ENCODE data around the gene PDE4B. TPM values are rescaled to one million over a fixed set of nuclear protein-coding genes. Genes with fewer than 3 reads are reported as not detected.

Gene PDE4B
- total and polyA plus RNA-seq, 12 donors, result 2.0 to 63.2 (median 15.3) TPM

DNA sequence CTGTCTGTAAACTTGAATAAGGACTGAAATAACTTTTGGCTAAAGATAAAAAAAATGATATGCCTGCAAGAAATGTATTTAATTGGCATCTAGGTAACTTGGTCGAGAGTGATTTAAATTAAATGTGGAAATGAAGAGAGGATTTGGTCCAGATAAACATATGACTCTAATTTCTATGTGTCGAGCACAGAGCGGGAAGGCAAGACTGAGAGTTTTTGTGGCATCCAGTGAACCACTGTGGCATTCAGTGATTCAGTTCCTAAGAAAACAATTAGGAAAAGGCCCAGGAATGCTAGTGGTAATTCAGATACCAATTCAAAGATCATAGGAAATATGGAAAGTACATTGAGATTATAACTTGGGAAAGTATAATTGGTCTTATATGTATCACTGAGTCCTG lies 39.6 kb downstream of the PDE4B start:
- Histone ChIP-seq H3K4me1 (no peaks in the 10 kb centered on the region), H3K4me3 (no peak overlapping the region), H3K27ac (no peak overlapping the region), H3K27me3 (no peaks in the 10 kb centered on the region), H3K36me3 (no peaks in the 10 kb centered on the region), H3K9me3 (no peaks in the 10 kb centered on the region)
- 51 to 63% methylated on average over 3 of the region's 3 CpGs for WGBS, 2 donors
- ATAC-seq, result no peak
- DNase-seq, result no peak
- TF ChIP-seq CTCF (IDR thresholded peaks at IDR 0.05), result no peak
- intact Hi-C loops (cut with DNase I), result no loop called here

GRCh38 chr1:65836686-65837085 lies 44.0 kb downstream of the PDE4B start:
- H3K27me3 ChIP-seq, result no peaks in the 10 kb centered on the region
- no peaks in the 10 kb centered on the region for H3K4me1 ChIP-seq
- H3K27ac ChIP-seq, result no peak overlapping the region
- DNase-seq, result no peak
- H3K4me3 ChIP-seq, result no peak overlapping the region
- no peak for TF ChIP-seq CTCF (IDR thresholded peaks at IDR 0.05)
- intact Hi-C loops (cut with DNase I), result loop anchor here in 1 of 10 donors (1.0 kb wide), 1 partner anchor 43 kb away; no protein-coding TSS in a partner anchor
- no peaks in the 10 kb centered on the region for H3K36me3 ChIP-seq
- no peaks in the 10 kb centered on the region for H3K9me3 ChIP-seq
- no peak for ATAC-seq
- 61% methylated on average over 3 of the region's 3 CpGs for WGBS, 2 donors

DNA sequence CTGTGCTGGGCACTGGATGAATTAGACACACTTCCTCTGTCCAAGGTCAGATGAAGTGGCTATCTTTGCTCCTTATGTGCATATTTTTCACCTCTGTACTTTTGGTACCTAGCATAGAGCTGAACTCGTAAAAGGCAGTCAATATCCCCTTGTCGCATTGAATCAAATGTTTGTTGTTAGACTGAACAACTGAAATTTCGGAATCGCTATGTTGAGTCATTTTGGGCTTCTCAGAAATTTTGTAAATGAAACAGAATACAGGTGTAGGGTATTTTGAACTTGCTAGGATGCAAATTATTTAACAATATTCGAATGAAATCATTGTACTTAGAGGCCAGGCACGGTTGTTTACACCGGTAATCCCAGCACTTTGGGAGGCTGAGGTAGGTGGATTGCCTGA lies 48.0 kb downstream of the PDE4B start:
- H3K27ac ChIP-seq, result no peak overlapping the region
- no peaks in the 10 kb centered on the region for H3K36me3 ChIP-seq
- no peak overlapping the region for H3K4me3 ChIP-seq
- 90 to 93% methylated on average over 7 of the region's 7 CpGs for WGBS, 2 donors
- H3K9me3 ChIP-seq, result no peaks in the 10 kb centered on the region
- TF ChIP-seq CTCF (IDR thresholded peaks at IDR 0.05), result no peak
- intact Hi-C loops (cut with DNase I), result no loop called here
- H3K4me1 ChIP-seq, result no peaks in the 10 kb centered on the region
- ATAC-seq (no peak), DNase-seq (no peak)
- no peaks in the 10 kb centered on the region for H3K27me3 ChIP-seq

GRCh38 chr1:65844296-65844695 lies 51.6 kb downstream of the PDE4B start:
- H3K36me3 ChIP-seq, result no peaks in the 10 kb centered on the region
- no peak for ATAC-seq
- H3K9me3 ChIP-seq, result peaks cover 0 to 21% (median 0%) of the 10 kb centered on the region in 11 donors
- no peak overlapping the region for H3K27ac ChIP-seq
- no peak overlapping the region for H3K4me3 ChIP-seq
- H3K4me1 ChIP-seq, result no peaks in the 10 kb centered on the region
- intact Hi-C loops (cut with DNase I), result no loop called here
- no peaks in the 10 kb centered on the region for H3K27me3 ChIP-seq
- DNase-seq, result no peak
- WGBS, 2 donors, result 82 to 86% methylated on average over 4 of the region's 4 CpGs
- no peak for TF ChIP-seq CTCF (IDR thresholded peaks at IDR 0.05)
